Stimulated activated CD4-positive, alpha-beta T cell treated with anti-CD3 and anti-CD28 coated beads, Interleukin-2, amount 100 ng/mL, for 48 hours (primary cell): ENCODE data around the gene MRPS31.
"Not testable (repeated sequence)": the region's sequence is repeated elsewhere in the genome, so short reads cannot be mapped to it uniquely, and the experiment has no call there.

Source experiments
- DNase-seq, 2 donors: peaks; one replicate each; pipeline ENCODE4 v3.0.0-alpha.2; 2020

Gene MRPS31

GRCh38 chr13:40789275-40790153 is 18.5 kb upstream of the MRPS31 start, which contains the start of gene SLC25A15:
SLC25A15 (plus strand) TSS chr13:40789611; CDS start chr13:40793227, 3,616 bp downstream.
- peak; percentile 60 to 69 for DNase-seq

- DNase-seq: not testable (repeated sequence)
Observed at GRCh38 chr13:40788540-40789274, 17.7 kb upstream of the MRPS31 start.

GRCh38 chr13:40787062-40787461 is 16.1 kb upstream of the MRPS31 start:
- DNase-seq: no peak

GRCh38 chr13:40786568-40786996 is 15.6 kb upstream of the MRPS31 start:
- no peak for DNase-seq

GRCh38 chr13:40784540-40784939 is 13.6 kb upstream of the MRPS31 start:
- DNase-seq: no peak

GRCh38 chr13:40782971-40783370 is 12.0 kb upstream of the MRPS31 start:
- DNase-seq: not testable (repeated sequence)

GRCh38 chr13:40781717-40782116 is 10.7 kb upstream of the MRPS31 start:
- DNase-seq: no peak

- no peak for DNase-seq
Observed at GRCh38 chr13:40780822-40781401, 9.9 kb upstream of the MRPS31 start.

GRCh38 chr13:40779796-40780285 is 8.9 kb upstream of the MRPS31 start:
- DNase-seq: no peak

GRCh38 chr13:40779049-40779448 is 8.1 kb upstream of the MRPS31 start:
- no peak for DNase-seq

GRCh38 chr13:40777809-40778175 is 6.8 kb upstream of the MRPS31 start:
- no peak for DNase-seq

GRCh38 chr13:40777166-40777808 is 6.3 kb upstream of the MRPS31 start:
- peak; percentile 27 to 28 for DNase-seq

- peak; percentile 48 to 59 for DNase-seq
Observed at GRCh38 chr13:40776681-40777165, 5.7 kb upstream of the MRPS31 start.

GRCh38 chr13:40776232-40776631 is 5.2 kb upstream of the MRPS31 start:
- peak in 1 of 2 donors; percentile 21 for DNase-seq

- no peak for DNase-seq
Observed at GRCh38 chr13:40774672-40775071, 3.7 kb upstream of the MRPS31 start.

GRCh38 chr13:40772765-40773473 is 1.9 kb upstream of the MRPS31 start:
- no peak for DNase-seq

GRCh38 chr13:40770609-40770933 is 419 bp downstream of the MRPS31 start:
- DNase-seq: no peak

- DNase-seq: no peak
Observed at GRCh38 chr13:40769970-40770369, 1.0 kb downstream of the MRPS31 start.

GRCh38 chr13:40765602-40766001 is 5.4 kb downstream of the MRPS31 start:
- no peak for DNase-seq

GRCh38 chr13:40764587-40765403 is 6.2 kb downstream of the MRPS31 start:
- DNase-seq: peak; percentile 24 to 44

GRCh38 chr13:40762849-40763248 is 8.1 kb downstream of the MRPS31 start:
- DNase-seq: no peak
